Neural cell (in vitro differentiated cells): ENCODE results near the gene OBSCN. TPM values are rescaled to one million over a fixed set of nuclear protein-coding genes. Genes with fewer than 3 reads are reported as not detected.

Experiments used
- H2AFZ ChIP-seq: fragments of 200-600, 300-800 bp; sonication (generic), shearing (Covaris generic); 2 replicates; pipeline ENCODE4 v1.6.0; 2014; ENCODE audit warnings: low read depth, mild to moderate bottlenecking, antibody characterized with exemption, low read length, moderate library complexity
- H3F3A ChIP-seq: fragments of 200-600 bp; shearing (Covaris generic); 2 replicates; pipeline ENCODE4 v1.6.1; 2016; ENCODE audit warnings: mild to moderate bottlenecking, moderate library complexity, mixed read lengths, antibody characterized with exemption, low read length; ENCODE audit not compliant: insufficient read depth, poor library complexity, severe bottlenecking
- H3K27ac ChIP-seq: fragments of 200-600, 300-800 bp; sonication (generic), shearing (Covaris generic); 2 replicates; pipeline ENCODE4 v1.5.1; 2014; ENCODE audit warnings: mild to moderate bottlenecking, low read length, moderate library complexity
- H3K27me3 ChIP-seq: fragments of 300-800, 200-600 bp; sonication (generic), shearing (Covaris generic); 2 replicates; pipeline ENCODE4 v1.6.0; 2014; ENCODE audit warnings: mild to moderate bottlenecking, low read depth, low read length, moderate library complexity; ENCODE audit not compliant: insufficient read depth
- H3K36me3 ChIP-seq: fragments of 300-800, 200-600 bp; sonication (generic), shearing (Covaris generic); 2 replicates; pipeline ENCODE4 v1.5.1; 2014; ENCODE audit warnings: mild to moderate bottlenecking, antibody characterized with exemption, low read length, moderate library complexity; ENCODE audit not compliant: insufficient read depth
- H3K4me2 ChIP-seq: fragments of 300-800, 200-600 bp; sonication (generic), shearing (Covaris generic); 2 replicates; pipeline ENCODE4 v1.6.0; 2014; ENCODE audit warnings: mild to moderate bottlenecking, low read length
- H3K4me3 ChIP-seq: fragments of 300-800, 200-600 bp; sonication (generic), shearing (Covaris generic); 2 replicates; pipeline ENCODE4 v1.5.1; 2014; ENCODE audit warnings: mild to moderate bottlenecking, low read length, moderate library complexity
- H3K79me2 ChIP-seq: fragments of 200-600 bp; shearing (Covaris generic); replicated peaks from 2 replicates; pipeline ENCODE4 v1.6.0; 2014; ENCODE audit warnings: mild to moderate bottlenecking, low read length, moderate library complexity; ENCODE audit not compliant: insufficient read depth
- H3K9ac ChIP-seq: fragments of 300-800, 200-600 bp; sonication (generic), shearing (Covaris generic); 2 replicates; pipeline ENCODE4 v1.6.1; 2016; ENCODE audit warnings: mild to moderate bottlenecking, low read length, mixed read lengths
- H3K9me2 ChIP-seq: fragments of 200-600 bp; shearing (Covaris generic); 2 replicates; pipeline ENCODE4 v1.6.1; 2016; ENCODE audit warnings: mild to moderate bottlenecking, low read length, mixed read lengths; ENCODE audit not compliant: insufficient read depth
- H3K9me3 ChIP-seq: fragments of 200-600, 300-800 bp; sonication (generic), shearing (Covaris generic); 2 replicates; pipeline ENCODE4 v1.6.1; 2016; ENCODE audit warnings: mild to moderate bottlenecking, mixed run types, low read length, moderate library complexity, mixed read lengths
- H4K20me1 ChIP-seq: fragments of 200-600 bp; shearing (Covaris generic); 2 replicates; pipeline ENCODE4 v1.6.1; 2016; ENCODE audit warnings: mild to moderate bottlenecking, mixed run types; ENCODE audit not compliant: insufficient read depth
- CTCF ChIP-seq: fragments of 450-650 bp; IDR thresholded peaks from 2 replicates; pipeline ENCODE4 v1.5.1; 2014; ENCODE audit warnings: antibody characterized with exemption, mild to moderate bottlenecking, moderate library complexity; ENCODE audit not compliant: poor library complexity, severe bottlenecking
- EP300 ChIP-seq: fragments of 450-650 bp; conservative IDR thresholded peaks from 2 replicates; pipeline ENCODE4 v1.6.1; 2014; ENCODE audit warnings: antibody characterized with exemption, mild to moderate bottlenecking, moderate library complexity; ENCODE audit not compliant: poor library complexity, severe bottlenecking
- EZH2 ChIP-seq: fragments of 200-600, 300-800 bp; shearing (Covaris generic), sonication (generic); IDR thresholded peaks from 2 replicates; pipeline ENCODE4 v1.6.1; 2014; ENCODE audit warnings: antibody characterized with exemption, low read length, borderline replicate concordance, mild to moderate bottlenecking; ENCODE audit not compliant: insufficient read depth, poor library complexity, severe bottlenecking
- MXI1 ChIP-seq: fragments of 450-650 bp; conservative IDR thresholded peaks from 2 replicates; pipeline ENCODE4 v1.6.1; 2014; ENCODE audit warnings: antibody characterized with exemption, mild to moderate bottlenecking; ENCODE audit not compliant: poor library complexity, severe bottlenecking
- POLR2AphosphoS5 ChIP-seq: IDR thresholded peaks from 2 replicates; pipeline ENCODE4 v1.6.1; 2012
- RAD21 ChIP-seq: fragments of 450-650 bp; conservative IDR thresholded peaks from 2 replicates; pipeline ENCODE4 v1.6.1; 2014; ENCODE audit warnings: antibody characterized with exemption, mild to moderate bottlenecking, moderate library complexity
- REST ChIP-seq: IDR thresholded peaks from 2 replicates; pipeline ENCODE4 v1.6.1; 2012; ENCODE audit warnings: borderline replicate concordance
- SMC3 ChIP-seq: fragments of 450-650 bp; conservative IDR thresholded peaks from 2 replicates; pipeline ENCODE4 v1.6.1; 2014; ENCODE audit warnings: antibody characterized with exemption, mild to moderate bottlenecking, moderate library complexity; ENCODE audit not compliant: poor library complexity
- TAF1 ChIP-seq: IDR thresholded peaks from 2 replicates; pipeline ENCODE4 v1.6.1; 2012; ENCODE audit warnings: low read depth
- polyA plus RNA-seq: library from polyadenylated mRNA; depleted of rRNA; stranded (reverse); fragments of >200 nt; gene quantifications from 2 replicates; pipeline ENCODE4 v1.2.3, GENCODE V29; 2014

OBSCN gene
- polyA plus RNA-seq, 1 donor from 2014 or later: 7.2 TPM

- H2AFZ ChIP-seq: no peak overlapping the region
- no peaks in the 10 kb centered on the region for H3K9me3 ChIP-seq
- no peak overlapping the region for H3K4me3 ChIP-seq
- no peaks in the 10 kb centered on the region for H3F3A ChIP-seq
- H4K20me1 ChIP-seq: no peaks in the 10 kb centered on the region
- H3K79me2 ChIP-seq: no peaks in the 10 kb centered on the region
- no peak overlapping the region for H3K27ac ChIP-seq
- no peak overlapping the region for H3K4me2 ChIP-seq
- no peaks in the 10 kb centered on the region for H3K27me3 ChIP-seq
- H3K36me3 ChIP-seq: no peaks in the 10 kb centered on the region
- H3K9ac ChIP-seq: no peak overlapping the region
- no peak for TF ChIP-seq TAF1
- H3K9me2 ChIP-seq: no peaks in the 10 kb centered on the region
Observed at GRCh38 chr1:228346731-228347130, 138.9 kb downstream of the OBSCN start.

- H4K20me1 ChIP-seq: no peaks in the 10 kb centered on the region
- H3K4me2 ChIP-seq: no peak overlapping the region
- no peaks in the 10 kb centered on the region for H3K79me2 ChIP-seq
- H3K27me3 ChIP-seq: no peaks in the 10 kb centered on the region
- no peaks in the 10 kb centered on the region for H3K9me3 ChIP-seq
- TF ChIP-seq REST (no peak), EP300 (no peak), RAD21 (no peak), SMC3 (no peak), CTCF (no peak), TAF1 (no peak), EZH2 (no peak), POLR2AphosphoS5 (no peak), MXI1 (no peak)
- H3F3A ChIP-seq: no peaks in the 10 kb centered on the region
- no peaks in the 10 kb centered on the region for H3K36me3 ChIP-seq
- no peak overlapping the region for H3K4me3 ChIP-seq
- H3K9me2 ChIP-seq: no peaks in the 10 kb centered on the region
- H3K9ac ChIP-seq: no peak overlapping the region
- no peak overlapping the region for H2AFZ ChIP-seq
- H3K27ac ChIP-seq: no peak overlapping the region
Observed at GRCh38 chr1:228347181-228347580, 139.3 kb downstream of the OBSCN start.

GRCh38 chr1:228348708-228349467 lies 141.0 kb downstream of the OBSCN start:
- H3K9me2 ChIP-seq: no peaks in the 10 kb centered on the region
- H3K27ac ChIP-seq: no peak overlapping the region
- H3K79me2 ChIP-seq: no peaks in the 10 kb centered on the region
- no peaks in the 10 kb centered on the region for H3K36me3 ChIP-seq
- TF ChIP-seq EP300: no peak
- no peak for TF ChIP-seq TAF1
- no peak for TF ChIP-seq MXI1
- TF ChIP-seq EZH2: no peak
- TF ChIP-seq POLR2AphosphoS5: no peak
- no peak for TF ChIP-seq CTCF
- no peak for TF ChIP-seq SMC3
- TF ChIP-seq RAD21: no peak
- no peak for TF ChIP-seq REST
- H3K9ac ChIP-seq: no peak overlapping the region
- H3K27me3 ChIP-seq: no peaks in the 10 kb centered on the region
- no peak overlapping the region for H3K4me2 ChIP-seq
- no peaks in the 10 kb centered on the region for H4K20me1 ChIP-seq
- H3F3A ChIP-seq: no peaks in the 10 kb centered on the region
- H3K9me3 ChIP-seq: no peaks in the 10 kb centered on the region
- no peak overlapping the region for H2AFZ ChIP-seq
- no peak overlapping the region for H3K4me3 ChIP-seq
